GM12878 (cell line): ENCODE measurements around the gene PSME3. TPM values are rescaled to one million over a fixed set of nuclear protein-coding genes. Genes with fewer than 3 reads are reported as not detected.

Experiments
- ATAC-seq: fragments of 200-7000 bp; cut with Tn5 transposase; 3 replicates; pipeline ENCODE4 v1.9.1; 2020; ENCODE audit warnings: mild to moderate bottlenecking, moderate library complexity
- BruUV-seq: library from RNA; stranded (reverse); fragments of 400-500 nt; replicated peaks from 2 replicates; lab custom pipeline; 2021; lab: Mats Ljungman, UMichigan
- CTCF ChIA-PET: fragments of 300-600 bp; sonication (Branson Sonifier 250); formaldehyde crosslinking; extraction: SDS; loops from one replicate; lab custom pipeline; 2021; ENCODE audit warnings: inconsistent platforms; lab: Yijun Ruan, JAX
- POLR2A ChIA-PET: fragments of 350-600 bp; formaldehyde crosslinking; extraction: SDS; loops from one replicate; lab custom pipeline; 2021; ENCODE audit warnings: inconsistent platforms; lab: Charles Lee
- RAD21 ChIA-PET: fragments of 300-600 bp; sonication (Branson Sonifier 250); formaldehyde crosslinking; loops from one replicate; lab custom pipeline; 2023; ENCODE audit warnings: antibody characterized with exemption; ENCODE audit not compliant: unreplicated experiment; lab: Charles Lee
- SMC1A ChIA-PET: fragments of 300-600 bp; sonication (Branson Sonifier 250); formaldehyde crosslinking; loops from one replicate; lab custom pipeline; 2023; ENCODE audit not compliant: unreplicated experiment, uncharacterized antibody; lab: Charles Lee
- DNase-seq: peaks from one replicate; pipeline ENCODE4 v3.0.0-alpha.2; 2011; ENCODE audit warnings: low read depth, low spot score
- FAIRE-seq: peaks from 3 replicates; lab custom pipeline; 2011; peaks lifted over from hg19 to GRCh38; lab: Jason Lieb, UNC
- H2AFZ ChIP-seq: 2 replicates; pipeline ENCODE4 v1.6.0; 2011; ENCODE audit warnings: low read depth, low read length, control low read depth; ENCODE audit not compliant: control insufficient read depth
- H3K27ac ChIP-seq: 2 replicates; pipeline ENCODE4 v1.5.1; 2011; ENCODE audit warnings: control low read depth; ENCODE audit not compliant: control insufficient read depth, insufficient read depth
- H3K27me3 ChIP-seq, 2 experiments: replicated peaks in 1 of 2; 2 replicates each; pipeline versions ENCODE4 v1.6.0 to v1.6.1; 2011; ENCODE audit warnings: low read length in 1 of 2; ENCODE audit not compliant: control insufficient read depth in 2 of 2, insufficient read depth in 2 of 2
- H3K36me3 ChIP-seq, 2 experiments: 2 replicates each; pipeline ENCODE4 v1.5.1; 2011; ENCODE audit warnings: low read length in 1 of 2; ENCODE audit not compliant: control insufficient read depth in 2 of 2, insufficient read depth in 2 of 2
- H3K4me1 ChIP-seq: 2 replicates; pipeline ENCODE4 v1.6.1; 2011; ENCODE audit warnings: mild to moderate bottlenecking, low read length, moderate library complexity, mixed read lengths; ENCODE audit not compliant: control insufficient read depth, insufficient read depth
- H3K4me2 ChIP-seq: 2 replicates; pipeline ENCODE4 v1.6.0; 2011; ENCODE audit warnings: control low read depth; ENCODE audit not compliant: control insufficient read depth, insufficient read depth
- H3K4me3 ChIP-seq: fragments of 200-600 bp; sonication (generic); 2 replicates; pipeline ENCODE4 v1.5.1; 2016
- H3K79me2 ChIP-seq: 2 replicates; pipeline ENCODE4 v1.6.0; 2011; ENCODE audit warnings: low read length; ENCODE audit not compliant: control insufficient read depth, insufficient read depth
- H3K9ac ChIP-seq: 2 replicates; pipeline ENCODE4 v1.8.0; 2011; ENCODE audit warnings: low read length, control low read depth, mixed read lengths; ENCODE audit not compliant: control insufficient read depth, insufficient read depth
- H3K9me3 ChIP-seq: replicated peaks from 3 replicates; pipeline ENCODE4 v1.5.1; 2011; ENCODE audit warnings: mild to moderate bottlenecking, low read length; ENCODE audit not compliant: control insufficient read depth, insufficient read depth
- H4K20me1 ChIP-seq: 2 replicates; pipeline ENCODE4 v1.6.0; 2011; ENCODE audit not compliant: control insufficient read depth, insufficient read depth
- CREB1 ChIP-seq: IDR thresholded peaks from 2 replicates; pipeline ENCODE4 v1.6.1; 2012; ENCODE audit warnings: low read depth, mild to moderate bottlenecking, inconsistent platforms
- ELK1 ChIP-seq: IDR thresholded peaks from 2 replicates; pipeline ENCODE4 v1.6.1; 2012; ENCODE audit warnings: low read depth, low read length, improper control_type of control experiment
- FOS ChIP-seq: IDR thresholded peaks from 3 replicates; pipeline ENCODE4 v1.6.1; 2011; ENCODE audit warnings: borderline replicate concordance; ENCODE audit not compliant: insufficient read length; ENCODE audit errors: extremely low read depth
- LARP7 ChIP-seq: fragments of 450-650 bp; IDR thresholded peaks from 2 replicates; pipeline ENCODE4 v1.6.1; 2017; ENCODE audit warnings: mild to moderate bottlenecking
- MYB ChIP-seq: fragments of 150-350 bp; IDR thresholded peaks from 2 replicates; pipeline ENCODE4 v1.6.1; 2014; ENCODE audit warnings: mild to moderate bottlenecking, low read depth, low read length, borderline replicate concordance
- POLR2A ChIP-seq: IDR thresholded peaks from 2 replicates; pipeline ENCODE4 v1.6.1; 2011; ENCODE audit warnings: low read depth, mild to moderate bottlenecking, low read length
- SMAD5 ChIP-seq: IDR thresholded peaks from 2 replicates; pipeline ENCODE4 v1.6.1; 2016; ENCODE audit warnings: antibody characterized with exemption, low read depth
- TBL1XR1 ChIP-seq: IDR thresholded peaks from 2 replicates; pipeline ENCODE4 v1.6.1; 2012; ENCODE audit warnings: low read depth, low read length, improper control_type of control experiment
- TCF7 ChIP-seq: IDR thresholded peaks from 2 replicates; pipeline ENCODE4 v1.6.1; 2014; ENCODE audit warnings: antibody characterized with exemption, borderline replicate concordance
- YBX1 ChIP-seq: fragments of 450-650 bp; IDR thresholded peaks from 2 replicates; pipeline ENCODE4 v1.6.1; 2016; ENCODE audit warnings: antibody characterized with exemption
- ZBED1 ChIP-seq: IDR thresholded peaks from 2 replicates; pipeline ENCODE4 v1.6.1; 2016; ENCODE audit warnings: borderline replicate concordance
- ZBTB40 ChIP-seq: fragments of 450-650 bp; IDR thresholded peaks from 2 replicates; pipeline ENCODE4 v1.6.1; 2016; ENCODE audit warnings: mild to moderate bottlenecking, moderate library complexity, borderline replicate concordance
- WGBS: methylation state at CpG from one replicate; pipeline ENCODE4 v1.1.6; 2016; ENCODE audit warnings: low lambda C conversion rate; ENCODE audit not compliant: insufficient replicate concordance, insufficient coverage; ENCODE audit errors: missing lambda C conversion rate; 5-methylcytosine and 5-hydroxymethylcytosine counted together
- in situ Hi-C: fragments of 300-500 bp; cut with MboI; formaldehyde crosslinking; loops from 9 replicates; pipeline ENCODE4 v1.14.3; 2018; ENCODE audit warnings: mixed read lengths
- intact Hi-C: fragments of 100-400 bp; cut with micrococcal nuclease; formaldehyde crosslinking; loops from one replicate; pipeline ENCODE4 v1.14.2; 2022; ENCODE audit not compliant: unreplicated experiment
- polyA plus RNA-seq, 11 experiments: library from polyadenylated mRNA; depleted of rRNA in 4 of 11; unstranded in 6 of 11; stranded (reverse) in 5 of 11; fragments of >200 nt; fragmentation: Nextera tagmentation in 4 of 11; fragmentation: Illumina TruSeq in 1 of 11; extraction: Ambion mirVana in 4 of 11; extraction: Trizol in 1 of 11; gene quantifications; 1 replicate in 1 of 11; 2 replicates in 10 of 11; pipeline versions ENCODE4 v1.2.1 to v1.2.3, GENCODE V29; 2011 to 2016; ENCODE audit warnings: inconsistent platforms in 2 of 11, missing spikeins in 2 of 11, low read depth in 1 of 11
- total RNA-seq, 4 experiments: library from RNA; depleted of rRNA in 3 of 4; stranded (reverse); fragments of >200 nt in 3 of 4; fragmentation: Illumina TruSeq in 1 of 4; extraction: Trizol in 1 of 4; gene quantifications; 2 replicates each; pipeline versions ENCODE4 v1.2.1 to v1.2.3, GENCODE V29; 2013 to 2021
- TF ChIP-seq, protein P1 (sequence below): fragments of 450-650 bp; formaldehyde crosslinking; IDR thresholded peaks from 2 replicates; pipeline ENCODE4 v1.5.0; 2022; ENCODE audit warnings: mild to moderate bottlenecking, missing genetic modification characterization
- TF ChIP-seq, protein P2 (sequence below): fragments of 450-650 bp; IDR thresholded peaks from 2 replicates; pipeline ENCODE4 v1.6.1; 2017; ENCODE audit warnings: mild to moderate bottlenecking

Gene PSME3
- total and polyA plus RNA-seq, 10 of the 15 experiments (the other 5 are each of a cell fraction or from before 2014, with no cell fraction given): 26.9 to 330 (median 137) TPM

GRCh38 chr17:42795465-42795864 is 37.7 kb upstream of the PSME3 start:
- in situ Hi-C loops (no loop called here), intact Hi-C loops (no loop called here)
- no peak for DNase-seq
- Histone ChIP-seq H3K27me3 (no peaks in the 10 kb centered on the region), H3K36me3 (no peaks in the 10 kb centered on the region), H3K27ac (no peak overlapping the region), H3K4me2 (no peak overlapping the region), H3K9ac (no peak overlapping the region), H3K4me1 (peaks cover 10% of the 10 kb centered on the region), H2AFZ (no peak overlapping the region), H3K4me3 (no peak overlapping the region), H4K20me1 (no peaks in the 10 kb centered on the region), H3K79me2 (peaks cover 6% of the 10 kb centered on the region), H3K9me3 (no peaks in the 10 kb centered on the region)
- CTCF ChIA-PET: interaction anchor here (0.6 kb wide), 1 partner anchor 168 kb away, joined by 3 read pairs; no protein-coding TSS in a partner anchor
- WGBS: 94% methylated on average over 10 of the region's 10 CpGs
- no peak for FAIRE-seq
- POLR2A ChIA-PET: no interaction called here
- TF ChIP-seq SMAD5 (no peak), POLR2A (no peak), ELK1 (no peak), TCF7 (no peak), ZBED1 (no peak), LARP7 (no peak), MYB (no peak), ZBTB40 (no peak), YBX1 (no peak), TBL1XR1 (no peak), CREB1 (no peak), FOS (no peak)
- TF ChIP-seq, protein P1, sequence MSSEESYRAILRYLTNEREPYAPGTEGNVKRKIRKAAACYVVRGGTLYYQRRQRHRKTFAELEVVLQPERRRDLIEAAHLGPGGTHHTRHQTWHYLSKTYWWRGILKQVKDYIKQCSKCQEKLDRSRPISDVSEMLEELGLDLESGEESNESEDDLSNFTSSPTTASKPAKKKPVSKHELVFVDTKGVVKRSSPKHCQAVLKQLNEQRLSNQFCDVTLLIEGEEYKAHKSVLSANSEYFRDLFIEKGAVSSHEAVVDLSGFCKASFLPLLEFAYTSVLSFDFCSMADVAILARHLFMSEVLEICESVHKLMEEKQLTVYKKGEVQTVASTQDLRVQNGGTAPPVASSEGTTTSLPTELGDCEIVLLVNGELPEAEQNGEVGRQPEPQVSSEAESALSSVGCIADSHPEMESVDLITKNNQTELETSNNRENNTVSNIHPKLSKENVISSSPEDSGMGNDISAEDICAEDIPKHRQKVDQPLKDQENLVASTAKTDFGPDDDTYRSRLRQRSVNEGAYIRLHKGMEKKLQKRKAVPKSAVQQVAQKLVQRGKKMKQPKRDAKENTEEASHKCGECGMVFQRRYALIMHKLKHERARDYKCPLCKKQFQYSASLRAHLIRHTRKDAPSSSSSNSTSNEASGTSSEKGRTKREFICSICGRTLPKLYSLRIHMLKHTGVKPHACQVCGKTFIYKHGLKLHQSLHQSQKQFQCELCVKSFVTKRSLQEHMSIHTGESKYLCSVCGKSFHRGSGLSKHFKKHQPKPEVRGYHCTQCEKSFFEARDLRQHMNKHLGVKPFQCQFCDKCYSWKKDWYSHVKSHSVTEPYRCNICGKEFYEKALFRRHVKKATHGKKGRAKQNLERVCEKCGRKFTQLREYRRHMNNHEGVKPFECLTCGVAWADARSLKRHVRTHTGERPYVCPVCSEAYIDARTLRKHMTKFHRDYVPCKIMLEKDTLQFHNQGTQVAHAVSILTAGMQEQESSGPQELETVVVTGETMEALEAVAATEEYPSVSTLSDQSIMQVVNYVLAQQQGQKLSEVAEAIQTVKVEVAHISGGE (CRISPR knock-in tag): no peak
- TF ChIP-seq, protein P2, sequence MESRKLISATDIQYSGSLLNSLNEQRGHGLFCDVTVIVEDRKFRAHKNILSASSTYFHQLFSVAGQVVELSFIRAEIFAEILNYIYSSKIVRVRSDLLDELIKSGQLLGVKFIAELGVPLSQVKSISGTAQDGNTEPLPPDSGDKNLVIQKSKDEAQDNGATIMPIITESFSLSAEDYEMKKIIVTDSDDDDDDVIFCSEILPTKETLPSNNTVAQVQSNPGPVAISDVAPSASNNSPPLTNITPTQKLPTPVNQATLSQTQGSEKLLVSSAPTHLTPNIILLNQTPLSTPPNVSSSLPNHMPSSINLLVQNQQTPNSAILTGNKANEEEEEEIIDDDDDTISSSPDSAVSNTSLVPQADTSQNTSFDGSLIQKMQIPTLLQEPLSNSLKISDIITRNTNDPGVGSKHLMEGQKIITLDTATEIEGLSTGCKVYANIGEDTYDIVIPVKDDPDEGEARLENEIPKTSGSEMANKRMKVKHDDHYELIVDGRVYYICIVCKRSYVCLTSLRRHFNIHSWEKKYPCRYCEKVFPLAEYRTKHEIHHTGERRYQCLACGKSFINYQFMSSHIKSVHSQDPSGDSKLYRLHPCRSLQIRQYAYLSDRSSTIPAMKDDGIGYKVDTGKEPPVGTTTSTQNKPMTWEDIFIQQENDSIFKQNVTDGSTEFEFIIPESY: no peak
- ATAC-seq: no peak
- BruUV-seq: no TSS peak
- SMC1A ChIA-PET: interaction anchor here (1.5 kb wide), 2 partner anchors 35 to 217 kb away, joined by 3 to 5 read pairs; no protein-coding TSS in a partner anchor
- RAD21 ChIA-PET: no interaction called here
